Esophagus squamous epithelium (tissue), 5 donors: ENCODE data around the gene SS18L1. TPM values are rescaled to one million over a fixed set of nuclear protein-coding genes. Genes with fewer than 3 reads are reported as not detected.

Experiments used
- DNase-seq: peaks from one replicate; lab custom pipeline; 2025; lab: John Stamatoyannopoulos, UW
- H3K27ac ChIP-seq, 4 donors: fragments of 200-600 bp; sonication (generic); one replicate each; pipeline ENCODE4 v1.5.1; 2016 to 2019; ENCODE audit warnings: mild to moderate bottlenecking in 1 of 4
- H3K27me3 ChIP-seq, 4 donors: fragments of 200-600 bp; sonication (generic); 1 replicate in 3 of 4; 2 replicates in 1 of 4; pipeline versions ENCODE4 v1.5.1 to v1.6.0; 2017 to 2021; ENCODE audit warnings: antibody characterized with exemption in 1 of 4
- H3K36me3 ChIP-seq, 3 donors: fragments of 200-600 bp; sonication (generic); one replicate each; pipeline ENCODE4 v1.5.1; 2016 to 2019
- H3K4me1 ChIP-seq, 3 donors: fragments of 200-600 bp; sonication (generic); one replicate each; pipeline ENCODE4 v1.5.1; 2017 to 2019
- H3K4me3 ChIP-seq, 4 donors: fragments of 200-600 bp; sonication (generic); 1 replicate in 3 of 4; 2 replicates in 1 of 4; pipeline ENCODE4 v1.5.1; 2016 to 2019; ENCODE audit warnings: mild to moderate bottlenecking in 2 of 4, moderate library complexity in 1 of 4
- H3K9me3 ChIP-seq, 3 donors: fragments of 200-600 bp; sonication (generic); one replicate each; pipeline ENCODE4 v1.5.1; 2016 to 2019
- CTCF ChIP-seq, 6 experiments: fragments of 450-650 bp in 4 of 6; fragments of 200-600 bp in 2 of 6; sonication (generic) in 2 of 6; IDR thresholded peaks; one replicate each; pipeline ENCODE4 v1.5.1; 2016 to 2019; ENCODE audit warnings: antibody characterized with exemption in 6 of 6, mild to moderate bottlenecking in 4 of 6, moderate library complexity in 4 of 6
- POLR2A ChIP-seq, 4 donors: fragments of 450-650 bp; IDR thresholded peaks; one replicate each; pipeline ENCODE4 v1.6.1; 2017; ENCODE audit warnings: antibody characterized with exemption in 4 of 4, mild to moderate bottlenecking in 4 of 4, moderate library complexity in 3 of 4
- WGBS, 2 donors: methylation state at CpG; one replicate each; pipeline ENCODE4 v1.1.5; 2018; 5-methylcytosine and 5-hydroxymethylcytosine counted together
- intact Hi-C: fragments of 100-400 bp; cut with DNase I; formaldehyde crosslinking; loops from one replicate; pipeline ENCODE4 v1.15.0; 2022
- total RNA-seq, 4 donors: library from RNA; depleted of rRNA; stranded (reverse); fragments of >200 nt; gene quantifications; one replicate each; pipeline ENCODE4 v1.1.0, GENCODE V29; 2016
- donor health status: DM: yes; HTN: yes; CAD: no.

The SS18L1 gene
- total RNA-seq, 4 donors from 2014 or later: 7.8 to 24.5 (median 15.0) TPM

DNA sequence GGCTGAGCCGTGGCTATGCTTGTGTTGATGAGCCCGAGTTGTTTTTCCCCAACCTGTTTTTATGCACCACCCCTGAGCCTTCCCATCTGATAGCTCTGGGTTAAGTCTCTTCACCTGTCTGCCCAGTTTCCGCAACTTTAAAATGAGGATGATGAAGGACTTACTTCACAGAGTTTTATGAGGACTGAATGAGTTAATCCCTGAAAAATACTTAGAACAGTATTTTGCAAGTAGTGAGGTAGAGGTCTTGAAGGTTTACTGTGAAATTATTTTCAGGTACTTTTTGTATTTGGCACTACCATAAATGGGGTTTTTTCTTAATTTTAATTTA, 42.5 kb downstream of the SS18L1 start:
- no peak for DNase-seq
- Histone ChIP-seq H3K36me3 (peaks cover 0 to 23% (median 4%) of the 10 kb centered on the region in 3 donors), H3K9me3 (no peaks in the 10 kb centered on the region), H3K4me3 (no peak overlapping the region), H3K4me1 (peaks cover 11 to 52% (median 24%) of the 10 kb centered on the region in 3 donors), H3K27ac (no peak overlapping the region), H3K27me3 (no peaks in the 10 kb centered on the region)
- intact Hi-C loops: no loop called here
- 61 to 77% methylated on average over 3 of the region's 3 CpGs for whole genome bisulfite sequencing, 2 donors
- TF ChIP-seq CTCF (IDR thresholded peaks at IDR 0.05) (no peak), POLR2A (IDR thresholded peaks at IDR 0.05) (no peak)

DNA sequence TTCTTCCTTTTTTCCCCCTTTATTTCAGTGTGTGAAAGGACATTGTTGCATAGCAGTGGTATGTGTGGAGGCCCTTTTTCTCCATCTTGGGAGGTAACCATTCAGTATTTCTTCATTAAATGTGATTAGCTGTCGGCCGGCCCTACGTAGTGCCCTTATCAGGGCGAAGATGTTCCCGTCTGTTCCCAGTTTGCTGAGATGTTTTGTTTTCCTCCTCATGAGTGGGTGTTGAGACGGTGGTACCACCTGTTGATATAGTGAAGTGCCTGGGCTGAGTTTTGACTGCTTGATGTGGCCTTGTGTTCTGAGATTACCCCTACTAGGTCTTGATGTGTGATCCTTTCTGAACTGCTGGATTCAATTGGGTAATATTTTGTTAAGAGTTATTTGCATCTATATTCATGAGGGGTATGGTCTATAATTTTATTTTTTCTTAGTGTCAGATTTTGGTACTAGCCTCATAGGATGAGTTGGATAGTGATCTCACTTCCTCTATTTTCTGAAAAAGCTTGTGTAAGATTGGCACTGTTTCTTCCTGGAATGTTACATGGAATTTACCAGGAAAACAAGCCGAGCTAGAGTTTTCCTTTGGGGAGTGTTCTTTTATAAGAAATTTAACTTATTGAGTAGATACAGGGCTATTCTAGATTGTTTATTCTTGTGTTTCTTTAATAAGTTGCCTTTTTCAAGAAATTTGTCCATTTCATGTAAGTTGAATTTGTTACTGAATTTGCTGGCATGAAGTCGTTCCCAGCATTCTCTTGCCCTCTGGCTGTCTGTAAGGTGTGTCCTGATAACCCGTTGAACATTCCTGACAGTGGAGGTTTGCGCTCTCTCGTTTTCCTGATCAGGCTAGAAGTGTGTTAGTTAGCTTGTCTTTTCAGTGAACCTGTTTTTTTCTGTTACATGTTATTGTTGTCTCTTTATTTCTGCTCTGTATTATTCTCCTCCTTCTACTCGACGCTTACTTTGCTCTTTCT, 43.6 kb downstream of the SS18L1 start:
- Histone ChIP-seq H3K27ac (peak overlapping the region in 1 of 4 donors; percentile 2), H3K4me1 (peaks cover 11 to 45% (median 19%) of the 10 kb centered on the region in 3 donors), H3K4me3 (no peak overlapping the region), H3K36me3 (peaks cover 0 to 33% (median 4%) of the 10 kb centered on the region in 3 donors), H3K9me3 (no peaks in the 10 kb centered on the region), H3K27me3 (no peaks in the 10 kb centered on the region)
- 64 to 68% methylated on average over 13 of the region's 13 CpGs for WGBS, 2 donors
- TF ChIP-seq CTCF (IDR thresholded peaks at IDR 0.05): no peak
- TF ChIP-seq POLR2A (IDR thresholded peaks at IDR 0.05): no peak
- no peak for DNase-seq
- intact Hi-C loops: no loop called here

DNA sequence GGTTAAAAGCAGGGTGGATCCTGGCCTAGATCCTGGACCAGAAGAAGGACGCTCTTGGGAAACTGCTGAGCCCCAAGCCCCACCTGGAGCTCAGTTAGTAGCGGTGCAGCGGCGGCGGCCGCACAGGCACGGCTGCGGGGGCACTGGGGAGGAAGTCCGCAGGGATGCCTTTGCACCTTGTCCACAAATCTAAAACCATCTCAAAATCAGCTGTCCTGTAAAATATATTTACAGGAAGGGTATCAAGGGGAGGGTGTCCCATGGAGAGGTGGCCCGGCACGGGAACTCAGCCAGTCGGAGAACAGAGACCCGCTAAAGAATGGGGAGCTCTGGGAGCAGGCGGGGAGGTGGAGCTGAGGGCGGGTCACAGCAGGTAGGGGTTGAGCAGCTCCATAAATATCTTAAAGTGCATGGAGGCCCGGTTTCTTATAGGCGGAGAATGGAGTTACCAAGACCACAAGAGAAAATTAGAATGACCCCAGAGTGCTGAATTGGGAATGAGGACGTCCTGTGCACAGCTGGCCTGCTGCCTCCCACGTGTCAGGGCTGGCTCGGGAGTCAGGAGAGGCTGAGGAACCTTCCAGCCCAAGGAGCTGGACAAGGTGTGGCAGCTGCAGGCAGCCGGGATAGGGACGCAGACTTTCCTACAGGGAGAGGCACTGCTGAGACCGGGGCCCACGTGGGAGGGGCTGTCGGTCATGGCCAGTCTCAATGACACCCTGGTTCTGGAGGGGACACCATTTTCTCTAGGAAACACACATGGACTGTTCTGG, 47.3 kb downstream of the SS18L1 start:
- H3K4me3 ChIP-seq: no peak overlapping the region
- H3K36me3 ChIP-seq: peaks cover 2 to 69% (median 9%) of the 10 kb centered on the region in 3 donors
- DNase-seq: no peak
- H3K27ac ChIP-seq: no peak overlapping the region
- H3K4me1 ChIP-seq: peaks cover 0 to 16% (median 2%) of the 10 kb centered on the region in 3 donors
- no peaks in the 10 kb centered on the region for H3K27me3 ChIP-seq
- no peaks in the 10 kb centered on the region for H3K9me3 ChIP-seq
- intact Hi-C loops: no loop called here
- TF ChIP-seq CTCF (IDR thresholded peaks at IDR 0.05) (no peak), POLR2A (IDR thresholded peaks at IDR 0.05) (no peak)
- WGBS, 2 donors: 84 to 85% methylated on average over 19 to 23 of the region's 25 CpGs

GRCh38 chr20:62191781-62192559, 48.4 kb downstream of the SS18L1 start:
- H3K4me3 ChIP-seq: no peak overlapping the region
- intact Hi-C loops: no loop called here
- no peak for DNase-seq
- no peak overlapping the region for H3K27ac ChIP-seq
- 81 to 100% methylated on average over 3 to 12 of the region's 14 CpGs for WGBS, 2 donors
- TF ChIP-seq CTCF (IDR thresholded peaks at IDR 0.05) (no peak), POLR2A (IDR thresholded peaks at IDR 0.05) (no peak)
- H3K4me1 ChIP-seq: peaks cover 0 to 10% (median under 1%) of the 10 kb centered on the region in 3 donors
- H3K36me3 ChIP-seq: peaks cover 2 to 80% (median 9%) of the 10 kb centered on the region in 3 donors
- no peaks in the 10 kb centered on the region for H3K9me3 ChIP-seq
- no peaks in the 10 kb centered on the region for H3K27me3 ChIP-seq
